KMS-11 (cell line): ENCODE measurements around the gene HBZ.
"Not testable (repeated sequence)": the region's sequence is repeated elsewhere in the genome, so short reads cannot be mapped to it uniquely, and the experiment has no call there.

Experiments used
- H2AFZ ChIP-seq: fragments of 200-600 bp; sonication (generic); 2 replicates; pipeline ENCODE4 v1.6.1; 2016; ENCODE audit warnings: antibody characterized with exemption, mixed run types, low read depth
- H3K27ac ChIP-seq: fragments of 200-600 bp; sonication (generic); 2 replicates; pipeline ENCODE4 v1.6.1; 2016; ENCODE audit warnings: mild to moderate bottlenecking, mixed run types
- H3K27me3 ChIP-seq: fragments of 200-600 bp; sonication (generic); 2 replicates; pipeline ENCODE4 v1.6.1; 2017; ENCODE audit warnings: mild to moderate bottlenecking, low read depth, mixed run types, moderate library complexity; ENCODE audit not compliant: insufficient read depth
- H3K36me3 ChIP-seq: fragments of 200-600 bp; sonication (generic); 2 replicates; pipeline ENCODE4 v1.6.1; 2017; ENCODE audit warnings: mild to moderate bottlenecking, mixed run types; ENCODE audit not compliant: insufficient read depth
- H3K4me1 ChIP-seq: fragments of 200-600 bp; sonication (generic); 2 replicates; pipeline ENCODE4 v1.6.1; 2016; ENCODE audit warnings: mild to moderate bottlenecking, low read depth, mixed run types; ENCODE audit not compliant: poor library complexity, severe bottlenecking
- H3K4me2 ChIP-seq: fragments of 200-600 bp; sonication (generic); 2 replicates; pipeline ENCODE4 v1.7.0; 2016; ENCODE audit warnings: mild to moderate bottlenecking, mixed run types
- H3K4me3 ChIP-seq: fragments of 200-600 bp; sonication (generic); IDR thresholded peaks from 2 replicates; pipeline ENCODE4 v1.6.1; 2017; ENCODE audit warnings: low read depth, low read length, mixed read lengths; ENCODE audit not compliant: insufficient read depth
- H3K79me2 ChIP-seq: fragments of 200-600 bp; sonication (generic); 2 replicates; pipeline ENCODE4 v1.6.1; 2016; ENCODE audit warnings: low read depth, mixed run types; ENCODE audit not compliant: insufficient read depth
- H3K9ac ChIP-seq: fragments of 200-600 bp; sonication (generic); 2 replicates; pipeline ENCODE4 v1.6.1; 2016; ENCODE audit warnings: mild to moderate bottlenecking, mixed run types
- H4K20me1 ChIP-seq: fragments of 200-600 bp; sonication (generic); 2 replicates; pipeline ENCODE4 v1.6.1; 2016; ENCODE audit warnings: mild to moderate bottlenecking, mixed run types; ENCODE audit not compliant: insufficient read depth
- CTCF ChIP-seq: fragments of 200-600 bp; sonication (generic); conservative IDR thresholded peaks from 2 replicates; pipeline ENCODE4 v1.6.1; 2017; ENCODE audit warnings: low read depth, mild to moderate bottlenecking, antibody characterized with exemption, low read length, moderate library complexity, mixed read lengths

The HBZ gene

DNA sequence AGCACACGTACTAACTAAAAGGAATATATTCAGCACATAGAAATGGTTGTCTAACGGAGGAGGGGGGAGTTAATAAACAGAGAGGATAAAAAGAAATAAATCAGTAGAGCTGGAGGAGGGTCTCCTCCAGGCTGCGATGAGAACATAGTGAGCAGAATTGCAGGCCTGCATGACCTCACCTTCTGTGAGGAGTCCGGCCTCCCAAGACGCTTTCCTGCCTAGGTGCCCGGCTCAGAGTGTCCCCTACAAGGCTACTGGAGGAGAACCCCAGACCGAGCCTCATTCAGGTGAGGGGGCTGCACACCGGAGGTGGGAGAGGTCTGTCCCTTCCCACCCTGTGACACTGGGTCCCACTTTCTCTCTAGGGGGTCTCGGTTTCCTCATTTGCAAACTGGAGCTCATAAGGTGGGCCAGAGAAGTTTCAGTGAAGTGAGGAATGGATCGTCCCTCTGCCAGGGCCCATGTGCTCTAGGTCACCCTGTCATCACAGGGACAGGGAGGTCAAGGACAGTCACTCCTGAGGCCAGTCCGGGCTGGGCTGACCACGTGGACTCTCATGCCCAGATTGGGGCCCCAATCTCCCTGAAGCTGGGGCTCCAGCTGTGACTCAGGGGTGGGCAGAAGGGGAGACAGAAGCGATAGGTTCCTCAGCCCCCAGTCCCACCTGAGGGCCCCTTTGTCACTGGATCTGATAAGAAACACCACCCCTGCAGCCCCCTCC lies 10.0 kb downstream of the HBZ start:
- Histone ChIP-seq H3K36me3 (no peaks in the 10 kb centered on the region), H2AFZ (no peak overlapping the region), H3K4me3 (no peak overlapping the region), H4K20me1 (no peaks in the 10 kb centered on the region), H3K79me2 (no peaks in the 10 kb centered on the region), H3K27ac (no peak overlapping the region), H3K9ac (no peak overlapping the region), H3K4me1 (no peaks in the 10 kb centered on the region), H3K4me2 (no peak overlapping the region), H3K27me3 (peaks cover 66% of the 10 kb centered on the region)
- no peak for TF ChIP-seq CTCF

DNA sequence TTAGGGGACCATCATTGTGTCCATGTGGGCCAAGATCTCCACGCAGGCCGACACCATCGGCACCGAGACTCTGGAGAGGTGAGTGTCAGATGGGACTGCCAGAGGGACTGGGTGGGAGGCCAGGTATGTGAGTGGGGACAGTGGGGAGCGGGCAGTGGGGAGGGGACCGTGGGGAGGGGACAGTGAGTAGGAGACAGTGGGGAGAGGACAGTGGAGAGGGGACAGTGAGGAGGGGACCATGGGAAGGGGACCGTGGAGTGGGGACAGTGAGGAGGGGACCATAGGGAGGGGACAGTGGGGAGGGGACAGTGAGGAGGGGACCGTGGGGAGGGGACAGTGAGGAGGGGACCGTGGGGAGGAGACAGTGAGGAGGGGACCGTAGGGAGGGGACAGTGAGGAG lies 10.7 kb downstream of the HBZ start:
- H3K36me3 ChIP-seq, H4K20me1 ChIP-seq, H3K4me1 ChIP-seq, H2AFZ ChIP-seq, H3K9ac ChIP-seq, H3K4me3 ChIP-seq, H3K79me2 ChIP-seq, H3K4me2 ChIP-seq, H3K27ac ChIP-seq: not testable (repeated sequence)
- peaks cover 66% of the 10 kb centered on the region for H3K27me3 ChIP-seq

DNA sequence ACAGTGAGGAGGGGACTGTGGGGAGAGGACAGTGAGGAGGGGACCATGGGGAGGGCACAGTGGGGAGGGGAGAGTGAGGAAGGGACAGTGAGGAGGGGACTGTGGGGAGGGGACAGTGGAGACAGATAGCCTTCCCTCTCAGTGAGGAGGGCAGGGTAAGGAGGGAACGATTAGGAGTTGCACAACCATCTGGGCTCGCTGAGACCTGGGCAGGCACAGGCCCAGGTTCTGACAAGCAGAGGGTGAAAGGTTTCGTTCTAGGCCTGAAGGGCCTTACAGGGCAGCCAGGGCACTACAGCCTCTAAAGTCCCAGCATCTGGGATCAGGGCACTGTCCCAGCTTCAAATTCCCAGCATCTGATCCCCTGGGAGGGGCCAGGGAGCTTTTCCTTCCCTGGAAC lies 11.3 kb downstream of the HBZ start:
- H3K9ac ChIP-seq, H3K4me1 ChIP-seq, H3K79me2 ChIP-seq, H3K27ac ChIP-seq, H3K36me3 ChIP-seq, H2AFZ ChIP-seq, H3K4me3 ChIP-seq, H4K20me1 ChIP-seq, H3K4me2 ChIP-seq: not testable (repeated sequence)
- H3K27me3 ChIP-seq: peaks cover 67% of the 10 kb centered on the region

DNA sequence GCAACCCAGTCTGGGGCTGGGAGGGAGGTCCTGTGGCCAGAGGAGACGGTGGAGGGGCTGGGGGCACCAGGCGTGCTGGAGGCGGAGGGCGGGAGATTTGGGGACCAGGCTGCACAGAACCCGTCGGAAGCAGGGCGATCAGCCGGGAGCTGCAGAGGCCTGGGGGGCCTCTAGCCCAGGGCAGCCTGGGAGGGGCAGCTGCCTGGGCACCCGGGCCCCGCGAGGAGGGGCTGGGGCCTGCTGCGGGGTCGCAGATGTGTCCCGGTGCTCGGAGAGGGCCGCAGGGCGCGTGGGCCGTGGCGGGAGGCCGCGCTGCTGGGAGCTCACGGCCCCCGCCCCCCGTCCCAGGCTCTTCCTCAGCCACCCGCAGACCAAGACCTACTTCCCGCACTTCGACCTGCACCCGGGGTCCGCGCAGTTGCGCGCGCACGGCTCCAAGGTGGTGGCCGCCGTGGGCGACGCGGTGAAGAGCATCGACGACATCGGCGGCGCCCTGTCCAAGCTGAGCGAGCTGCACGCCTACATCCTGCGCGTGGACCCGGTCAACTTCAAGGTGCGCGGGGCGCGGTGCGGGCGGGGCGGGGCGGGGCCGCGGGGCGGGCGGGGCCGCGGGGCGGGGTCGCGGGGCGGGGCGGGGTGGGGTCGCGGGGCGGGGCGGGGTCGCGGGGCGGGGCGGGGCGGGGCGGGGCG lies 11.8 kb downstream of the HBZ start:
- H3K79me2 ChIP-seq, H3K4me1 ChIP-seq, H3K4me3 ChIP-seq, H3K4me2 ChIP-seq, H2AFZ ChIP-seq, H3K9ac ChIP-seq, H4K20me1 ChIP-seq, H3K27ac ChIP-seq, H3K36me3 ChIP-seq: not testable (repeated sequence)
- H3K27me3 ChIP-seq: peaks cover 67% of the 10 kb centered on the region

DNA sequence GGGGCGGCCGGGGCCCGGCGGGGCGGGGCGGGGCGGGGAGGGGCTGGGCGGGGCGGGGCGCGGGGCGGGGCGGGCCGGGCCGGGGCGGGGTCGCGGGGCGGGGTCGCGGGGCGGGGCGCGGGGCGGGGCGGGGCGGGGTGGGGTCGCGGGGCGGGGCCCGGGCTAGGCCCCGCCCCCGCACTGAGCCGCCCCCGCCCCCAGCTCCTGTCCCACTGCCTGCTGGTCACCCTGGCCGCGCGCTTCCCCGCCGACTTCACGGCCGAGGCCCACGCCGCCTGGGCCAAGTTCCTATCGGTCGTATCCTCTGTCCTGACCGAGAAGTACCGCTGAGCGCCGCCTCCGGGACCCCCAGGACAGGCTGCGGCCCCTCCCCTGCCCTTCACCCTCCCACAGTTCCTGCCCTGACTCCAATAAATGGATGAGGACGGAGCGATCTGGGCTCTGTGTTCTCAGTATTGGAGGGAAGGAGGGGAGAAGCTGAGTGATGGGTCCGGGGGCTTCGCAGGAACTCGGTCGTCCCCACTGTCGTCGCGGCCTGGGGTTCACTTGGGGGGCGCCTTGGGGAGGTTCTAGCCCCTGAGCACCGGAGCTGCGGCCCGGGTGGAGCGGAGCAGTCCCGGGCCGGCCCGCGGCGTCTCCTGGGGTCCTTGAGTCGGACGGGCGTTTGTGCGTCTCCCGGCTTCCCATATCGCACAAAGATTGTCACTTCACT lies 12.5 kb downstream of the HBZ start:
- H3K4me1 ChIP-seq: no peaks in the 10 kb centered on the region
- no peak overlapping the region for H3K4me2 ChIP-seq
- no peak overlapping the region for H3K9ac ChIP-seq
- TF ChIP-seq CTCF: no peak
- H3K27me3 ChIP-seq: peaks cover 63% of the 10 kb centered on the region
- H3K36me3 ChIP-seq: no peaks in the 10 kb centered on the region
- H3K79me2 ChIP-seq: no peaks in the 10 kb centered on the region
- no peak overlapping the region for H2AFZ ChIP-seq
- H4K20me1 ChIP-seq: no peaks in the 10 kb centered on the region
- no peak overlapping the region for H3K4me3 ChIP-seq
- H3K27ac ChIP-seq: no peak overlapping the region
